ENCODE measurements around the gene FLNC.

The FLNC gene

DNA sequence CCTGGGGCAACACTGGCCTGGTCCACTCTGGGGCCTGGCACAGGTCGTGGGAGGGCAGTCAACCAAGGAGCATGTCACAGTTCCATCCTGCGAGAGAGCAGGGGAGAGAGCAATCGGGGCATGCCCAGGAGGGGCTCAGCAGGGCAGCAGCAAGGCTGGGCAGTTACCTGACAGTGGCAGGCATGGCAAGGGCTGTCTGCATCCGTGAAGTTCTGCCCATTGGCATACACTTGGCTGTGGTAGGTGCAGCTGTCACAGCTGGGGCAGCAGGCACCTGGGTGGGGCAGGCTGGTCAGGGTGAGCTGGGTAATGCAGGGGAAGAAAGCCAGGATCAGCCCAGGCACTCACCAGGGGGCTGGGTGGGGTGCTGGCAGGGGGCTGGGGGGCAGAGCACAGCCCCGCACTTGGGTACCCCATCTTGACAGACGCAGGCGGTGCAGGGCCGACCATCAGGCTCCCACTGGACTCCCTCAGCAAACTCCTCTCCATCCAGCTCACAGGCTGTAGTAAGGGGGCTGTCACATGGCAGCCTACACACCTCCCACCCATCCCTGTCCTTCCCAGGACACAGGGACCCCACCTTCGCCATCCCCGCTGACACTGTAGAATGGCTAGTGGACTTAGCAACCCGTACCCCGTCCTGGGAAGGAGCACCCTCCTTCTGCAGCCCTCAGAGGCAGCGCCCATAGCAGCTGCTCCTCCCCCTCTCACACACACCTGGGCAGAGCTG, 62.5 kb downstream of the FLNC start:
- H3K9me2 ChIP-seq (replicated peaks; ENCODE audit: control insufficient read depth, low read length) = no peaks in the 10 kb centered on the region
- no peaks in the 10 kb centered on the region; the same call in 1 of the 2 replicates for H3K4me1 ChIP-seq (ENCODE audit: control insufficient read depth, low read length)
- peaks cover 4% of the 10 kb centered on the region; the same call in 1 of the 2 replicates for H3F3A ChIP-seq (ENCODE audit: control insufficient read depth, insufficient read depth)
- H3K4me3 ChIP-seq (ENCODE audit: low read length) = no peak overlapping the region
- H3K4me2 ChIP-seq (ENCODE audit: low read length) = no peak overlapping the region
- no peak overlapping the region for H3K27ac ChIP-seq (ENCODE audit: low read depth, low read length)
- no peaks in the 10 kb centered on the region for H3K79me2 ChIP-seq (ENCODE audit: control insufficient read depth, low read length)
- 0 out of 2 replicates have a peak, but pooled peaks cover 2% of the 10 kb centered on the region for H3K9me3 ChIP-seq (ENCODE audit: control insufficient read depth, insufficient read depth, low read length)
- H3K36me3 ChIP-seq (ENCODE audit: control insufficient read depth, low read length) = no peaks in the 10 kb centered on the region
- TF ChIP-seq, protein P1, sequence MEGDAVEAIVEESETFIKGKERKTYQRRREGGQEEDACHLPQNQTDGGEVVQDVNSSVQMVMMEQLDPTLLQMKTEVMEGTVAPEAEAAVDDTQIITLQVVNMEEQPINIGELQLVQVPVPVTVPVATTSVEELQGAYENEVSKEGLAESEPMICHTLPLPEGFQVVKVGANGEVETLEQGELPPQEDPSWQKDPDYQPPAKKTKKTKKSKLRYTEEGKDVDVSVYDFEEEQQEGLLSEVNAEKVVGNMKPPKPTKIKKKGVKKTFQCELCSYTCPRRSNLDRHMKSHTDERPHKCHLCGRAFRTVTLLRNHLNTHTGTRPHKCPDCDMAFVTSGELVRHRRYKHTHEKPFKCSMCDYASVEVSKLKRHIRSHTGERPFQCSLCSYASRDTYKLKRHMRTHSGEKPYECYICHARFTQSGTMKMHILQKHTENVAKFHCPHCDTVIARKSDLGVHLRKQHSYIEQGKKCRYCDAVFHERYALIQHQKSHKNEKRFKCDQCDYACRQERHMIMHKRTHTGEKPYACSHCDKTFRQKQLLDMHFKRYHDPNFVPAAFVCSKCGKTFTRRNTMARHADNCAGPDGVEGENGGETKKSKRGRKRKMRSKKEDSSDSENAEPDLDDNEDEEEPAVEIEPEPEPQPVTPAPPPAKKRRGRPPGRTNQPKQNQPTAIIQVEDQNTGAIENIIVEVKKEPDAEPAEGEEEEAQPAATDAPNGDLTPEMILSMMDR (IDR thresholded peaks at IDR 0.05; ENCODE audit: low read depth, low read length, poor library complexity, severe bottlenecking) = no peak
- no peak for TF ChIP-seq EZH2phosphoT487 (IDR thresholded peaks at IDR 0.05; ENCODE audit: borderline replicate concordance, low read length)
- no peaks in the 10 kb centered on the region for H4K20me1 ChIP-seq (ENCODE audit: control insufficient read depth, insufficient read depth, low read depth, low read length)
- peaks cover 41% of the 10 kb centered on the region for H3K27me3 ChIP-seq (ENCODE audit: control insufficient read depth, low read length)

- Histone ChIP-seq H3K4me1 (ENCODE audit: control insufficient read depth, low read length) (no peaks in the 10 kb centered on the region; the same call in 1 of the 2 replicates), H3K36me3 (ENCODE audit: control insufficient read depth, low read length) (no peaks in the 10 kb centered on the region), H3K9me2 (replicated peaks; ENCODE audit: control insufficient read depth, low read length) (no peaks in the 10 kb centered on the region), H3K9me3 (ENCODE audit: control insufficient read depth, insufficient read depth, low read length) (no peaks in the 10 kb centered on the region), H3K27me3 (ENCODE audit: control insufficient read depth, low read length) (peaks cover 40% of the 10 kb centered on the region), H3K4me2 (ENCODE audit: low read length) (no peak overlapping the region), H4K20me1 (ENCODE audit: control insufficient read depth, insufficient read depth, low read depth, low read length) (no peaks in the 10 kb centered on the region), H3K4me3 (ENCODE audit: low read length) (no peak overlapping the region), H3K79me2 (ENCODE audit: control insufficient read depth, low read length) (no peaks in the 10 kb centered on the region), H3F3A (ENCODE audit: control insufficient read depth, insufficient read depth) (peaks cover 4% of the 10 kb centered on the region; the same call in 1 of the 2 replicates), H3K27ac (ENCODE audit: low read depth, low read length) (no peak overlapping the region)
- no peak for TF ChIP-seq EZH2phosphoT487 (IDR thresholded peaks at IDR 0.05; ENCODE audit: borderline replicate concordance, low read length)
- TF ChIP-seq, protein P1 (IDR thresholded peaks at IDR 0.05; ENCODE audit: low read depth, low read length, poor library complexity, severe bottlenecking) = no peak
These were observed 63.3 kb downstream of the FLNC start for GRCh38 chr7:128893251-128894100.

- H3K27me3 ChIP-seq (ENCODE audit: control insufficient read depth, low read length) = peaks cover 35% of the 10 kb centered on the region
- H3F3A ChIP-seq (ENCODE audit: control insufficient read depth, insufficient read depth) = peaks cover 4% of the 10 kb centered on the region; the same call in 1 of the 2 replicates
- no peaks in the 10 kb centered on the region; the same call in 1 of the 2 replicates for H3K4me1 ChIP-seq (ENCODE audit: control insufficient read depth, low read length)
- H3K9me3 ChIP-seq (ENCODE audit: control insufficient read depth, insufficient read depth, low read length) = no peaks in the 10 kb centered on the region
- no peak overlapping the region for H3K27ac ChIP-seq (ENCODE audit: low read depth, low read length)
- H3K9me2 ChIP-seq (replicated peaks; ENCODE audit: control insufficient read depth, low read length) = no peaks in the 10 kb centered on the region
- H3K4me3 ChIP-seq (ENCODE audit: low read length) = no peak overlapping the region
- TF ChIP-seq EZH2phosphoT487 (IDR thresholded peaks at IDR 0.05; ENCODE audit: borderline replicate concordance, low read length) = no peak
- TF ChIP-seq, protein P1 (IDR thresholded peaks at IDR 0.05; ENCODE audit: low read depth, low read length, poor library complexity, severe bottlenecking) = no peak
- no peaks in the 10 kb centered on the region for H4K20me1 ChIP-seq (ENCODE audit: control insufficient read depth, insufficient read depth, low read depth, low read length)
- H3K4me2 ChIP-seq (ENCODE audit: low read length) = no peak overlapping the region
- H3K36me3 ChIP-seq (ENCODE audit: control insufficient read depth, low read length) = no peaks in the 10 kb centered on the region
- no peaks in the 10 kb centered on the region for H3K79me2 ChIP-seq (ENCODE audit: control insufficient read depth, low read length)
These were observed 63.9 kb downstream of the FLNC start for GRCh38 chr7:128894101-128894440.

Data from DOHH2 (cell line).